Measurements from ENCODE around the gene TMEM19.

The TMEM19 gene

GRCh38 chr12:71662849-71663560 lies 22.9 kb upstream of the TMEM19 start:
- peak overlapping the region; percentile 44 for H2AFZ ChIP-seq (ENCODE audit: low read depth, low read length, severe bottlenecking)

GRCh38 chr12:71663561-71664410 lies 22.1 kb upstream of the TMEM19 start, which contains the start of the genes THAP2 and ZFC3H1:
Gene THAP2 (plus strand): TSS chr12:71664301. CDS start chr12:71664510, 209 bp downstream.
Gene ZFC3H1 (minus strand): TSS chr12:71663848. CDS start chr12:71663610, 238 bp downstream.
- H3K79me2 ChIP-seq (ENCODE audit: insufficient read depth, low read length): peaks cover 60% of the 10 kb centered on the region
- TF ChIP-seq EZH2phosphoT487 (conservative IDR thresholded peaks at IDR 0.05; ENCODE audit: low read length) (no peak), CTCF (IDR thresholded peaks at IDR 0.05; ENCODE audit: insufficient read depth, low read length, poor library complexity, severe bottlenecking) (peak; percentile 32)

More at GRCh38 chr12:71662849-71663560, 22.9 kb upstream of the TMEM19 start:
- peak overlapping the region; percentile 97 for H3K27ac ChIP-seq (ENCODE audit: low read depth, low read length)
- peaks cover 11% of the 10 kb centered on the region for H3F3A ChIP-seq (ENCODE audit: insufficient read depth)
- peaks cover 60% of the 10 kb centered on the region for H3K79me2 ChIP-seq (ENCODE audit: insufficient read depth, low read length)
- TF ChIP-seq EZH2phosphoT487 (conservative IDR thresholded peaks at IDR 0.05; ENCODE audit: low read length): no peak
- TF ChIP-seq CTCF (IDR thresholded peaks at IDR 0.05; ENCODE audit: insufficient read depth, low read length, poor library complexity, severe bottlenecking): no peak
- no peaks in the 10 kb centered on the region for H3K27me3 ChIP-seq (ENCODE audit: low read length)
- peaks cover 19% of the 10 kb centered on the region for H3K36me3 ChIP-seq (ENCODE audit: low read length)
- H4K20me1 ChIP-seq (ENCODE audit: low read depth, low read length): peaks cover 12% of the 10 kb centered on the region
- H3K9me2 ChIP-seq (replicated peaks; ENCODE audit: insufficient read depth, low read length): no peaks in the 10 kb centered on the region
- peak overlapping the region; percentile 89 for H3K4me3 ChIP-seq (ENCODE audit: insufficient read depth, low read length, poor library complexity, severe bottlenecking)
- peak overlapping the region; percentile 75 for H3K9ac ChIP-seq (ENCODE audit: low read length)
- no peaks in the 10 kb centered on the region for H3K9me3 ChIP-seq (ENCODE audit: insufficient read depth, low read length)
- peak overlapping the region; percentile 96 for H3K4me2 ChIP-seq (ENCODE audit: low read depth, low read length, poor library complexity, severe bottlenecking)

GRCh38 chr12:71664411-71665089 lies 21.3 kb upstream of the TMEM19 start:
- Histone ChIP-seq H4K20me1 (ENCODE audit: low read depth, low read length) (peaks cover 12% of the 10 kb centered on the region), H3K36me3 (ENCODE audit: low read length) (peaks cover 8% of the 10 kb centered on the region; the same call in 1 of the 2 replicates), H3K4me3 (ENCODE audit: insufficient read depth, low read length, poor library complexity, severe bottlenecking) (peak overlapping the region; percentile 78), H3K9ac (ENCODE audit: low read length) (peak overlapping the region; percentile 75), H3K9me3 (ENCODE audit: insufficient read depth, low read length) (no peaks in the 10 kb centered on the region), H3K27ac (ENCODE audit: low read depth, low read length) (peak overlapping the region; percentile 97), H3K27me3 (ENCODE audit: low read length) (no peaks in the 10 kb centered on the region), H3K9me2 (replicated peaks; ENCODE audit: insufficient read depth, low read length) (no peaks in the 10 kb centered on the region), H3K4me2 (ENCODE audit: low read depth, low read length, poor library complexity, severe bottlenecking) (peak overlapping the region; percentile 93), H3K79me2 (ENCODE audit: insufficient read depth, low read length) (peaks cover 58% of the 10 kb centered on the region), H3F3A (ENCODE audit: insufficient read depth) (peaks cover 11% of the 10 kb centered on the region), H2AFZ (ENCODE audit: low read depth, low read length, severe bottlenecking) (peak overlapping the region; percentile 58)
- TF ChIP-seq EZH2phosphoT487 (conservative IDR thresholded peaks at IDR 0.05; ENCODE audit: low read length) (no peak), CTCF (IDR thresholded peaks at IDR 0.05; ENCODE audit: insufficient read depth, low read length, poor library complexity, severe bottlenecking) (no peak)

More at GRCh38 chr12:71663561-71664410, 22.1 kb upstream of the TMEM19 start, which contains the start of the genes THAP2 and ZFC3H1:
- Histone ChIP-seq H3F3A (ENCODE audit: insufficient read depth) (peaks cover 11% of the 10 kb centered on the region), H3K4me2 (ENCODE audit: low read depth, low read length, poor library complexity, severe bottlenecking) (peak within 1 kb of the TSS; percentile 96), H3K9ac (ENCODE audit: low read length) (peak within 1 kb of the TSS; percentile 75), H4K20me1 (ENCODE audit: low read depth, low read length) (peaks cover 12% of the 10 kb centered on the region), H3K36me3 (ENCODE audit: low read length) (peaks cover 14% of the 10 kb centered on the region), H3K27ac (ENCODE audit: low read depth, low read length) (peak within 1 kb of the TSS; percentile 97), H3K4me3 (ENCODE audit: insufficient read depth, low read length, poor library complexity, severe bottlenecking) (peak within 1 kb of the TSS; percentile 89), H2AFZ (ENCODE audit: low read depth, low read length, severe bottlenecking) (peak within 1 kb of the TSS; percentile 58), H3K9me2 (replicated peaks; ENCODE audit: insufficient read depth, low read length) (no peaks in the 10 kb centered on the region), H3K9me3 (ENCODE audit: insufficient read depth, low read length) (no peaks in the 10 kb centered on the region), H3K27me3 (ENCODE audit: low read length) (no peaks in the 10 kb centered on the region)

Data from SU-DHL-6 (cell line).